OCI-LY3 (cell line): ENCODE measurements around the gene OVOL3.

Source experiments
- H2AFZ ChIP-seq: fragments of 200-600, 300-600 bp; shearing (Covaris generic); 2 replicates; pipeline ENCODE4 v1.6.0; 2014; ENCODE audit warnings: antibody characterized with exemption, low read depth, low read length
- H3K27ac ChIP-seq: fragments of 200-600, 300-600 bp; sonication (generic); 2 replicates; pipeline ENCODE4 v1.5.1; 2014; ENCODE audit warnings: mild to moderate bottlenecking, low read length, moderate library complexity, mixed read lengths
- H3K27me3 ChIP-seq: fragments of 200-600, 300-600 bp; sonication (generic); 2 replicates; pipeline ENCODE4 v1.6.1; 2014; ENCODE audit warnings: low read depth, low read length, mixed read lengths
- H3K36me3 ChIP-seq: fragments of 200-600, 300-600 bp; sonication (generic); replicated peaks from 2 replicates; pipeline ENCODE3; 2014; ENCODE audit warnings: low read depth, low read length, mixed read lengths
- H3K4me1 ChIP-seq: fragments of 300-600, 200-600 bp; sonication (generic); 2 replicates; pipeline ENCODE4 v1.6.1; 2014; ENCODE audit warnings: low read length, mixed read lengths
- H3K4me2 ChIP-seq: fragments of 200-600, 300-600 bp; sonication (generic); 2 replicates; pipeline ENCODE4 v1.6.1; 2014; ENCODE audit warnings: low read length, mixed read lengths
- H3K4me3 ChIP-seq: fragments of 300-600, 200-600 bp; sonication (generic); 2 replicates; pipeline ENCODE4 v1.5.1; 2014; ENCODE audit warnings: antibody characterized with exemption, mild to moderate bottlenecking, low read length, moderate library complexity
- H3K79me2 ChIP-seq: fragments of 300-600, 200-600 bp; shearing (Covaris generic); 2 replicates; pipeline ENCODE4 v1.6.1; 2014; ENCODE audit warnings: mild to moderate bottlenecking, low read length, mixed read lengths
- H3K9ac ChIP-seq: fragments of 300-600, 200-600 bp; shearing (Covaris generic); 2 replicates; pipeline ENCODE4 v1.6.0; 2014; ENCODE audit warnings: mild to moderate bottlenecking, low read length, moderate library complexity
- H3K9me3 ChIP-seq: fragments of 200-600, 300-600 bp; shearing (Covaris generic); 2 replicates; pipeline ENCODE4 v1.6.1; 2014; ENCODE audit warnings: low read length, mixed read lengths; ENCODE audit not compliant: insufficient read depth
- H4K20me1 ChIP-seq: fragments of 200-600, 300-600 bp; sonication (generic); 2 replicates; pipeline ENCODE4 v1.6.1; 2016; ENCODE audit warnings: low read length, mixed read lengths; ENCODE audit not compliant: insufficient read depth
- CTCF ChIP-seq: fragments of 200-600, 300-600 bp; sonication (generic); IDR thresholded peaks from 2 replicates; pipeline ENCODE4 v1.5.1; 2014; ENCODE audit warnings: antibody characterized with exemption, low read length, low read depth
- EZH2phosphoT487 ChIP-seq: fragments of 200-600 bp; shearing (Covaris generic); IDR thresholded peaks from 2 replicates; pipeline ENCODE4 v1.6.1; 2018; ENCODE audit warnings: antibody characterized with exemption, mixed run types, low read depth

OVOL3 gene

DNA sequence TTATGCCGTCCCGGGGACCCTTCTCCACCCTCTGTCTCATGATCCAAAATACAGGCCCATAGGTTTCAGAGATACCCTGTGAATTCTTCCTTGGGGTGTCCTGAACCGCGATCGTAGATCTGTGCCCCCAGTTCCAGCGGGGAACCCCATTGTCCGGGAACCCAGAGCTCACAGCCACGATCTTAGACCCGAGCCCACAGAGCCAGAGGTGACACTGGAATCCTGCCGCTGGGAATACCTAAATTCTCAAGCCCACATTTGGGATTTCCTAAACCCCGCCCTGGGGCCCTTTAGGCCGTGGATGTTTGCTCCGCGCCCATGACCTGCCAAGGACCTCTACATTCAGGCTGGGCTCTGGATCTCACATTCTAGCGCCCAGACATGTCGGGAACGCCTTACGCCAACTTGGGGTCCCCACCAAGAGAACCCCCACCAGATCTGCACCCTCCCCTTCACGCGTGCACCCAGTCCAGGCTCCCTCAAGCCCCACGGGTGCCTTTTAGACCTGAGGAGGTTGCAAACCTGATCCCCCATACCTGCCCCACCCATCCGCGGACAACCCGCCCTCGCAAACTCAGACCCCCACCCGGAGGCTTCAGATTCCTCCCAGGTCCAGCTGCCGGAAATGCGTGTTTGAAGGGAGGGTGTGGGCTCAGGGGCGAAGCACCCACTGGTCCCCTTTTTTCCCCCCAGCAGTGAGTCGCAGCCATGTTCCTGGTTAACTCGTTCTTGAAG lies 29.5 kb downstream of the OVOL3 start:
- Histone ChIP-seq H3K27ac (peak overlapping the region; percentile 88), H3K9me3 (no peaks in the 10 kb centered on the region), H3K36me3 (peaks cover 24% of the 10 kb centered on the region), H3K4me3 (peak overlapping the region; percentile 94), H4K20me1 (peaks cover 10% of the 10 kb centered on the region), H3K4me2 (peak overlapping the region; percentile 73), H3K9ac (peak overlapping the region; percentile 98), H2AFZ (peak overlapping the region; percentile 7; the same call in 1 of the 2 replicates), H3K4me1 (peaks cover 22% of the 10 kb centered on the region), H3K27me3 (no peaks in the 10 kb centered on the region), H3K79me2 (peaks cover 19% of the 10 kb centered on the region)
- TF ChIP-seq CTCF (no peak), EZH2phosphoT487 (no peak)

DNA sequence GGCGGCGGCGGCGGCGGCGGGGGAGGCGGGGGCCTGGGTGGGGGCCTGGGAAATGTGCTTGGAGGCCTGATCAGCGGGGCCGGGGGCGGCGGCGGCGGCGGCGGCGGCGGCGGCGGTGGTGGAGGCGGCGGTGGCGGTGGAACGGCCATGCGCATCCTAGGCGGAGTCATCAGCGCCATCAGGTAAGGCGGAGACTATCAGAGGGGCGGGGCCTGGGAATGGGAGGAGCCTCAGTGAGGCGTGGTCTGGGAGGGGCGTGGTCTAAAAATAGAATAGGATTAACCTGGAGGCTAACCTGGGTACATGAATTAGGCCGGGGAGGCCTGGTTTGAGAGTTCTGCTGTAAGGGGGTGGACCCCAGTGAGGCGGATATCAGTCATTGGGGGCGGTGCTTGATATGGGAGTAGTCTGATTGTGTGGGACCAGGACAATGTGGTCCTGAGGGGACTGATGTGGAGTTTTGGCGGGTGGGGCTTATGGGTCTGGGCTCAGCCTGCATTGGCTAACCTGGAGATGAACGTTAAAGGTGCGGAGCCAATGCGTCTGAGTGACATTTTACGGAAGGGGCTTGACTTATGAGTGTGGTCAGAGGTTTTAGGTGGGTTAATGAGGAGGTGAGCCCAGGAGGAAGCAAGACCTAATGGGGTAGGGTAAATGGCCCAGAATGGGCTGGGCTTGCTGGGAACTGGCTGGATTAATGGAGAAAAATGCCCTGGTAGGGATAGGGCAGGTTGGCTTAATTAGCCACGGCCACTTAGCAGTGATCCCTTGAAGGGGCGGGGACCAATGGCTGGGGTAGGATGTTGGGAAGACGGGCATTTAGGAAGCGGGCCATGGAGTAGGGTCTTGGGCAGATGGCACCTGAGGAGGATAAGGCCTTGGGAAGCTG lies 30.3 kb downstream of the OVOL3 start:
- peaks cover 16% of the 10 kb centered on the region for H3K4me1 ChIP-seq
- H3K4me3 ChIP-seq = peak overlapping the region; percentile 94
- H4K20me1 ChIP-seq = peaks cover 10% of the 10 kb centered on the region
- H3K9me3 ChIP-seq = no peaks in the 10 kb centered on the region
- no peak for TF ChIP-seq EZH2phosphoT487
- H3K36me3 ChIP-seq = peaks cover 33% of the 10 kb centered on the region
- H3K9ac ChIP-seq = peak overlapping the region; percentile 98
- H3K27me3 ChIP-seq = no peaks in the 10 kb centered on the region
- no peak overlapping the region for H2AFZ ChIP-seq
- peak overlapping the region; percentile 73 for H3K4me2 ChIP-seq
- H3K79me2 ChIP-seq = peaks cover 19% of the 10 kb centered on the region
- peak overlapping the region; percentile 88 for H3K27ac ChIP-seq

GRCh38 chr19:36142046-36142445 lies 31.1 kb downstream of the OVOL3 start:
- Histone ChIP-seq H3K4me1 (peaks cover 10% of the 10 kb centered on the region), H3K79me2 (peaks cover 19% of the 10 kb centered on the region), H3K9ac (no peak overlapping the region), H3K9me3 (no peaks in the 10 kb centered on the region), H4K20me1 (peaks cover 10% of the 10 kb centered on the region), H3K36me3 (peaks cover 40% of the 10 kb centered on the region), H3K4me3 (no peak overlapping the region), H3K27me3 (no peaks in the 10 kb centered on the region), H3K4me2 (no peak overlapping the region), H2AFZ (no peak overlapping the region), H3K27ac (no peak overlapping the region)
- TF ChIP-seq EZH2phosphoT487 (no peak), CTCF (no peak)

- Histone ChIP-seq H3K27me3 (no peaks in the 10 kb centered on the region), H3K9me3 (no peaks in the 10 kb centered on the region), H3K36me3 (peaks cover 42% of the 10 kb centered on the region), H3K27ac (no peak overlapping the region), H3K9ac (no peak overlapping the region), H3K4me2 (no peak overlapping the region), H3K4me3 (no peak overlapping the region), H3K4me1 (peaks cover 6% of the 10 kb centered on the region), H4K20me1 (peaks cover 10% of the 10 kb centered on the region), H2AFZ (no peak overlapping the region), H3K79me2 (peaks cover 19% of the 10 kb centered on the region)
- TF ChIP-seq CTCF = no peak
Observed at GRCh38 chr19:36142496-36142895, 31.6 kb downstream of the OVOL3 start.
